Epithelial cell of proximal tubule (primary cell): ENCODE results near the gene GALNTL6. TPM values are rescaled to one million over a fixed set of nuclear protein-coding genes. Genes with fewer than 3 reads are reported as not detected.

Experiments
- DNase-seq: peaks from one replicate; pipeline ENCODE4 v3.0.0-alpha.2; 2011; ENCODE audit warnings: low read depth
- H3K4me3 ChIP-seq: 2 replicates; pipeline ENCODE4 v1.5.1; 2011; ENCODE audit warnings: low read depth, mild to moderate bottlenecking, low read length
- total RNA-seq: library from RNA; depleted of rRNA; stranded (reverse); fragments of >200 nt; gene quantifications from 2 replicates; pipeline ENCODE4 v1.2.3, GENCODE V29; 2015
- TF ChIP-seq, protein P1 (sequence below): conservative IDR thresholded peaks from 2 replicates; pipeline ENCODE4 v1.5.1; 2012; ENCODE audit warnings: low read depth, mild to moderate bottlenecking, low read length

The GALNTL6 gene
- total RNA-seq, 1 donor from 2014 or later, result not detected

DNA sequence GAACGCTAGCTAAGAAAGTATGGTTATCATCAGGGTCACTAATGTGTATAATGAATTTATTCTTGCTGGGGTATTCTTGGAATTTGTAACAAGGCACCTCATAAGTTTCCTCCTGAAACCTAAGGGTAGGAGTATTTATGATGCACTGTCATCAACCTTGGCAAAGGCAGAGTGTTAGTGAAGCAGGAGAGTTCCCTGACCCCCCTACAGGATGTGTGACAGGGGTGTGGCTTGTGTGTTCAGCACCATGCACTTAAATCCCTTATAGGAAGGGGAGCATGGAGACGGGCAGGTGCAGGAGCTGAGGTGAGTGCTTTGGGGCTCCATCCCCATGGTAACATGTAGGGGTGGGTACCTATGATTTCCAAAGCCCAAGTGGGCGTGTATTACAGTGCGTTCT is 237.7 kb downstream of the GALNTL6 start:
- DNase-seq, result no peak
- TF ChIP-seq, protein P1, sequence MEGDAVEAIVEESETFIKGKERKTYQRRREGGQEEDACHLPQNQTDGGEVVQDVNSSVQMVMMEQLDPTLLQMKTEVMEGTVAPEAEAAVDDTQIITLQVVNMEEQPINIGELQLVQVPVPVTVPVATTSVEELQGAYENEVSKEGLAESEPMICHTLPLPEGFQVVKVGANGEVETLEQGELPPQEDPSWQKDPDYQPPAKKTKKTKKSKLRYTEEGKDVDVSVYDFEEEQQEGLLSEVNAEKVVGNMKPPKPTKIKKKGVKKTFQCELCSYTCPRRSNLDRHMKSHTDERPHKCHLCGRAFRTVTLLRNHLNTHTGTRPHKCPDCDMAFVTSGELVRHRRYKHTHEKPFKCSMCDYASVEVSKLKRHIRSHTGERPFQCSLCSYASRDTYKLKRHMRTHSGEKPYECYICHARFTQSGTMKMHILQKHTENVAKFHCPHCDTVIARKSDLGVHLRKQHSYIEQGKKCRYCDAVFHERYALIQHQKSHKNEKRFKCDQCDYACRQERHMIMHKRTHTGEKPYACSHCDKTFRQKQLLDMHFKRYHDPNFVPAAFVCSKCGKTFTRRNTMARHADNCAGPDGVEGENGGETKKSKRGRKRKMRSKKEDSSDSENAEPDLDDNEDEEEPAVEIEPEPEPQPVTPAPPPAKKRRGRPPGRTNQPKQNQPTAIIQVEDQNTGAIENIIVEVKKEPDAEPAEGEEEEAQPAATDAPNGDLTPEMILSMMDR, result no peak
- H3K4me3 ChIP-seq, result no peak overlapping the region

DNA sequence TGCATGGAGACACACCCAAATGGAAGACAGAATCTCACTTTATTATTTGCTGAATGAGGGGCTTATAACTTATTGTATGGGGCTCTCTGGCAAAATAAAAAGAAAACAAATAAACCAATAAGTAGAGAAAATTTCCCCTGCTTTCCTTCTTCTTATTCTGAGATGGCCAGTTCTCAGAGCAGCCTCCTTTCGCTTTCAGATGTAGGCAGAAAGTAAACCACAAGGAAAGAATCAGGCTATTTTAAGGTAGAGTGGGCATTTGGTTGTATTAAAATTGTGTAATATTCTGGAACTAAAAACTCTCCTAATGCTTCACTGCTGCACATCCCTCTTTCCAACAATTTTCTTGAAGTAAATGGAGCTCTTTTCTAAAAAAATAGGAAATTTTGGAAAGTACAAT is 241.8 kb downstream of the GALNTL6 start:
- DNase-seq, result no peak
- TF ChIP-seq, protein P1, result no peak
- no peak overlapping the region for H3K4me3 ChIP-seq

DNA sequence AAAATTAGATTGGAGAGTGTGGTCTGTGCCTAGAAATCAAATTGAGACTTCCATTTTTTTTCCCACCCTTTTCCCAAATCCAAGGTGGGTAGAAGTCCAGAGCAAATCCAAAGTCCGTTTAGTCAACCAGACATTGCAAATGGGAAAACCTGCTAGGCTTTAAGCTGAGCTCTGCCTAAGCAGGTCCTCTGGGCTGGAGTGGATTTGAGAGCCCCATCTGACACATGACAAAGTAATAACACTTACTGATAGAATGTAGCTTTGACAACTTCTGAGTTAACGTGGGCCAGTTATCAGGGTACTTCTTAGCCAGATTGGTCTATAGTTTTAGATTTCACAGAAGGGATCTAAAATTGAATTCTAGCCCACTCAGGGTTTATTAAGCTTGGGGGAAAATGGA is 242.3 kb downstream of the GALNTL6 start:
- H3K4me3 ChIP-seq, result no peak overlapping the region
- TF ChIP-seq, protein P1, result no peak
- DNase-seq, result no peak

DNA sequence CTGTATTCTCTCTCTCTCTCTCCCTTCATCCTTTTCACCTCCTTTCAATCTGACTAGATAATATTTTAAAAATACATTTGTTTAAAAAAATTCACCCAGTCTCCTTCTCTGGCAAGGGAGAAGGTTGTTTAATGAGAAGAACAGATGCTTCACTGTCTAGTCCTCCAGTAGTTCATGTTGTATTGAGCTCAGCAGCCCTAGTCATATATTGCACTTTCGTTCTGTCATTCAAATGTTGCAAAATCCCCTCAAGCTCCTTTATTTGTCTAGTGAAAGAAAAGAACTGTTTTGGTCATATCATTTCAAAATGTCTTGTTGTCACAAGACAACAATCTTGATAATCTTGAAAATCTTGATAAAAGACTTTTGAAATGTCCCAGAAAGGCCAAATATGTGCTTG is 248.0 kb downstream of the GALNTL6 start:
- no peak for DNase-seq
- TF ChIP-seq, protein P1, result no peak
- no peak overlapping the region for H3K4me3 ChIP-seq

DNA sequence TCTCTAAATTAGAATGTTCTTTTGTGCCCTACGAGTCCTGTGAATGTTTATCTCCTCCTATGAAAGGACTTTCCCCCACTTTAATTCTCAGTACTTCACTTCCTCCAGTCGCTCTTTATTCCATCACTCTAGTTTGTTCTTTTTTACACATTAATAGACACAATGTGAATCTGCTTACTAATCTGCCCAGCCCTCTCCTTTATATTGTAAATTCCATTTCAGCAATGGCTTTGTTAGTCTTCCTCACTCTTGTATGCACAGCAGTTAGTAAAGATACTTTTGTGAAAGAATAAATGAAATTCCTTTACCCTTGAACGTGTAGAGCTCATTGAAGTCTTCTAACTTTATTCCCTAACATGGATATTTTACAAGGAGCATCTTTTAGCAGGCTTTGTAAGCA is 255.3 kb downstream of the GALNTL6 start:
- TF ChIP-seq, protein P1, result no peak
- DNase-seq, result no peak

DNA sequence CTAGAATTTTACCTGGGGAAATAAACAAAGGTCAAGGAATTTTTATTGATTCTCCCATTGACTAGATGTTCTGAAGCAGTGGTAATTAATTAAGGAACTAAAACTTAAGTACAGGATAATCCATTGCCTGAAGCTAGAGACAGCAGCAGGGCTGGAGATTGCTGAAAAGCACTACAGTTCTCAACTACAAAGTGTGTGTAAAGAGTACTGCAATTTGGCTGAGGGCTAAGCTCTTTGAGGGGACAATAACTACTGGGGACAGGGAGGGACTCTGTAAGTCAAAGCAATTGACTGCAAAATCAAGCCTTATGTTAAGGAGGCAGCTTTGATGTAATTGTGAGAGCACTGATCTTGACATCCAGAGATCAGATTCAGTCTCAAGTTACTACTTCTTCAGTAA is 260.4 kb downstream of the GALNTL6 start:
- TF ChIP-seq, protein P1, result no peak
- no peak overlapping the region for H3K4me3 ChIP-seq
- no peak for DNase-seq

More for the DNA sequence above, 255.3 kb downstream of the GALNTL6 start:
- H3K4me3 ChIP-seq, result no peak overlapping the region

DNA sequence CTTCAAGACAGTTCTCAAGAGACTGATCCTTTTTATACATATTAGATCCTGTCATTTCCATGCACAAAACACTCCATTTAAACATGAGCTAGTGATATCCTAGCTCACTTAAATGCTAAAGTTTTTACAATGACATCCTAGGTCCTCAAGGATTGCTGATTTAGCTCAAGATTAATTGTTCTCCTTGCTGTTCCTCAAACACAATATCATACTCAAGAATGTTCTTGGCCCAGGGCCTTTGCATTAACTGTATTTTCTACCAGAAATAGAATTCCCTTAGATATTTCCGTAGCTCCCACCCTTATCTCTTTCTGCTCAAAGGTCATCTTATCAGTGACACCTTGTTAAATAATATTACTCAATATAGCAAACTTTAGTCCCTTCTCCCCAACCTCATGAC is 270.1 kb downstream of the GALNTL6 start:
- TF ChIP-seq, protein P1, result no peak
- H3K4me3 ChIP-seq, result no peak overlapping the region
- no peak for DNase-seq
